HL-60 (cell line): Measurements from ENCODE around the gene TPM2.

Experiments
- DNase-seq, 2 experiments: peaks; one replicate each; pipeline ENCODE4 v3.0.0-alpha.2; 2010 to 2020; ENCODE audit warnings: low read depth in 1 of 2, low spot score in 1 of 2
- H3K27ac ChIP-seq: fragments of 250-450 bp; sonication (Bioruptor Pico); replicated peaks from 2 replicates; pipeline ENCODE4 v1.5.1; 2020; ENCODE audit warnings: mild to moderate bottlenecking, moderate library complexity
- H3K27me3 ChIP-seq: fragments of 250-450 bp; sonication (Bioruptor Pico); 2 replicates; pipeline ENCODE4 v1.5.1; 2021; ENCODE audit warnings: mild to moderate bottlenecking, moderate library complexity; ENCODE audit not compliant: insufficient read depth, poor library complexity, severe bottlenecking
- H3K4me3 ChIP-seq: replicated peaks from 2 replicates; pipeline ENCODE4 v1.5.1; 2011; ENCODE audit warnings: mild to moderate bottlenecking, control low read depth, low read length; ENCODE audit not compliant: insufficient read depth
- GABPA ChIP-seq: IDR thresholded peaks from 2 replicates; pipeline ENCODE4 v1.6.1; 2012; ENCODE audit warnings: low read depth
- POLR2AphosphoS5 ChIP-seq: IDR thresholded peaks from 2 replicates; pipeline ENCODE4 v1.6.1; 2012; ENCODE audit warnings: low read depth
- SPI1 ChIP-seq: IDR thresholded peaks from 2 replicates; pipeline ENCODE4 v1.6.1; 2012; ENCODE audit warnings: low read depth, mild to moderate bottlenecking, borderline replicate concordance
- TF ChIP-seq, protein P1 (sequence below): IDR thresholded peaks from one replicate; pipeline ENCODE4 v1.5.1; 2011; ENCODE audit warnings: low read length, control low read depth, inconsistent platforms; ENCODE audit not compliant: insufficient read depth
- TF ChIP-seq, protein P2 (sequence below): IDR thresholded peaks from 2 replicates; pipeline ENCODE4 v1.6.1; 2012; ENCODE audit warnings: low read depth; ENCODE audit not compliant: insufficient replicate concordance

The TPM2 gene

DNA sequence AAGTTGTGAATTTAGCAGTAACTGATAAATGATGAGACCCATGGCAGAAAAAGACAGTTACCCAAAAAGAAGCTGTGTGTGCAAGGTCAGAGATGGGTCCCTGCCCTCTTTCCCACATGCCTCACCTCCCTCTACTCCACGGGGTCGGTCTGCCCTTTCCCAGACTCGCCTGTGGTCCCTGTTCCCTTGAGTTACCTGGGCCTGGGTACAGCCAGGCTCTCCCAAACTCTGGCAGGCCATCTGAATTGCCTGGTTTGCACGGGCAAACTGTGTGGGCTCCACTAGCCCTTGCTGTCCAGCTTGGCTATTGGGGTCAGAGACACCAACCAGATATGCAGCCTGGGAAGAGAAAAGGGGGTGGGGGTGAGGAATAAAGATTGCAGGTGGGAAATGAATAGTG is 18.4 kb upstream of the TPM2 start:
- Histone ChIP-seq H3K4me3 (no peak overlapping the region), H3K27ac (no peak overlapping the region), H3K27me3 (no peaks in the 10 kb centered on the region)
- no peak for TF ChIP-seq SPI1
- no peak for TF ChIP-seq POLR2AphosphoS5
- no peak for TF ChIP-seq GABPA
- TF ChIP-seq, protein P1, sequence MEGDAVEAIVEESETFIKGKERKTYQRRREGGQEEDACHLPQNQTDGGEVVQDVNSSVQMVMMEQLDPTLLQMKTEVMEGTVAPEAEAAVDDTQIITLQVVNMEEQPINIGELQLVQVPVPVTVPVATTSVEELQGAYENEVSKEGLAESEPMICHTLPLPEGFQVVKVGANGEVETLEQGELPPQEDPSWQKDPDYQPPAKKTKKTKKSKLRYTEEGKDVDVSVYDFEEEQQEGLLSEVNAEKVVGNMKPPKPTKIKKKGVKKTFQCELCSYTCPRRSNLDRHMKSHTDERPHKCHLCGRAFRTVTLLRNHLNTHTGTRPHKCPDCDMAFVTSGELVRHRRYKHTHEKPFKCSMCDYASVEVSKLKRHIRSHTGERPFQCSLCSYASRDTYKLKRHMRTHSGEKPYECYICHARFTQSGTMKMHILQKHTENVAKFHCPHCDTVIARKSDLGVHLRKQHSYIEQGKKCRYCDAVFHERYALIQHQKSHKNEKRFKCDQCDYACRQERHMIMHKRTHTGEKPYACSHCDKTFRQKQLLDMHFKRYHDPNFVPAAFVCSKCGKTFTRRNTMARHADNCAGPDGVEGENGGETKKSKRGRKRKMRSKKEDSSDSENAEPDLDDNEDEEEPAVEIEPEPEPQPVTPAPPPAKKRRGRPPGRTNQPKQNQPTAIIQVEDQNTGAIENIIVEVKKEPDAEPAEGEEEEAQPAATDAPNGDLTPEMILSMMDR, result no peak
- TF ChIP-seq, protein P2, sequence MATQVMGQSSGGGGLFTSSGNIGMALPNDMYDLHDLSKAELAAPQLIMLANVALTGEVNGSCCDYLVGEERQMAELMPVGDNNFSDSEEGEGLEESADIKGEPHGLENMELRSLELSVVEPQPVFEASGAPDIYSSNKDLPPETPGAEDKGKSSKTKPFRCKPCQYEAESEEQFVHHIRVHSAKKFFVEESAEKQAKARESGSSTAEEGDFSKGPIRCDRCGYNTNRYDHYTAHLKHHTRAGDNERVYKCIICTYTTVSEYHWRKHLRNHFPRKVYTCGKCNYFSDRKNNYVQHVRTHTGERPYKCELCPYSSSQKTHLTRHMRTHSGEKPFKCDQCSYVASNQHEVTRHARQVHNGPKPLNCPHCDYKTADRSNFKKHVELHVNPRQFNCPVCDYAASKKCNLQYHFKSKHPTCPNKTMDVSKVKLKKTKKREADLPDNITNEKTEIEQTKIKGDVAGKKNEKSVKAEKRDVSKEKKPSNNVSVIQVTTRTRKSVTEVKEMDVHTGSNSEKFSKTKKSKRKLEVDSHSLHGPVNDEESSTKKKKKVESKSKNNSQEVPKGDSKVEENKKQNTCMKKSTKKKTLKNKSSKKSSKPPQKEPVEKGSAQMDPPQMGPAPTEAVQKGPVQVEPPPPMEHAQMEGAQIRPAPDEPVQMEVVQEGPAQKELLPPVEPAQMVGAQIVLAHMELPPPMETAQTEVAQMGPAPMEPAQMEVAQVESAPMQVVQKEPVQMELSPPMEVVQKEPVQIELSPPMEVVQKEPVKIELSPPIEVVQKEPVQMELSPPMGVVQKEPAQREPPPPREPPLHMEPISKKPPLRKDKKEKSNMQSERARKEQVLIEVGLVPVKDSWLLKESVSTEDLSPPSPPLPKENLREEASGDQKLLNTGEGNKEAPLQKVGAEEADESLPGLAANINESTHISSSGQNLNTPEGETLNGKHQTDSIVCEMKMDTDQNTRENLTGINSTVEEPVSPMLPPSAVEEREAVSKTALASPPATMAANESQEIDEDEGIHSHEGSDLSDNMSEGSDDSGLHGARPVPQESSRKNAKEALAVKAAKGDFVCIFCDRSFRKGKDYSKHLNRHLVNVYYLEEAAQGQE, result no peak
- DNase-seq, result no peak

DNA sequence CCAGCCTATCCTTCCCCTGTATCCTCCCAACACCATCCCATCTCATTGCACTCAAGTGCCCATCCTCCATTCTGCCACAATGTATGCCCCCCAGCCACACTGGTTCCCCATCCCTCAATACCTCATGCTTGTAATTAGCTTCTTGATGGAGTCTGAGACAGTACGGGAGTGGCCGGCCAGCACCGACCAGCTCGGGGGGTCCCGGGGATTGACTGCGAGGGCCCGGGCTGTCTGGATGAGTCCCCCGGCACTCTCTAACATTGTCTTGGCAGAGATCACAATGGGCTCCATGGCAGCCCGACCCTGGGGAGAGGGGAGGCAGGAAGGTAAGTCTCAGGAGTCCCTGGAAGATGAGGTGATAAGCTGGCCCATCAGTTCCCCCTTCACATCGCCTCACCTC is 17.2 kb upstream of the TPM2 start:
- Histone ChIP-seq H3K4me3 (no peak overlapping the region), H3K27ac (no peak overlapping the region), H3K27me3 (no peaks in the 10 kb centered on the region)
- TF ChIP-seq, protein P1, result no peak
- no peak for DNase-seq

- Histone ChIP-seq H3K27ac (no peak overlapping the region), H3K4me3 (no peak overlapping the region), H3K27me3 (no peaks in the 10 kb centered on the region)
- TF ChIP-seq POLR2AphosphoS5 (no peak), GABPA (no peak), SPI1 (no peak)
- TF ChIP-seq, protein P1, result no peak
- TF ChIP-seq, protein P2, result no peak
- no peak for DNase-seq
These were observed 16.2 kb upstream of the TPM2 start for GRCh38 chr9:35705836-35706430.

DNA sequence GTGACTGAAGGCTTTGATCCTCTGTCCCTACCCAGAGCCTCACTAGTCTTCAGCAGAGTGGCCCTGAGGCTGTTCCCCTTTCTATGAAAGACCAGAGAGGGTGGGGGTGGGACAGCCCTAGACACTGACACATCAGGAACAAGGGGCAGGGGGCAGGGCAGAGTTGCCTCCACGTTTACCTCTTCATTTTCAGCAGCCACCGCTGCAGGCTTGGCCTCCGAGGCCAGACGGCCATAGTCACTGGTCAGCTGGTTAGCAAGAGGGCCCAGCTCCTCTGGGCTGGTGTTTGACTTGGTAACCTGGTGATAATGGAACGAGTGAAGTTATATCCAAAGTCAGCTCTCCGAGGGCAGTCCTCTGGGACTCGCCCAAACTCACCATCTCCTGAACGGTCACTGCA is 15.6 kb upstream of the TPM2 start:
- H3K27ac ChIP-seq, result no peak overlapping the region
- no peaks in the 10 kb centered on the region for H3K27me3 ChIP-seq
- no peak overlapping the region for H3K4me3 ChIP-seq
- no peak for TF ChIP-seq POLR2AphosphoS5
- TF ChIP-seq, protein P1, result no peak
- no peak for TF ChIP-seq SPI1
- TF ChIP-seq, protein P2, result no peak
- TF ChIP-seq GABPA, result no peak
- DNase-seq, result no peak
